Posterior cingulate gyrus (tissue), 11 donors: ENCODE measurements around the gene FAHD1.
"Not testable (repeated sequence)": the region's sequence is repeated elsewhere in the genome, so short reads cannot be mapped to it uniquely, and the experiment has no call there.

ENCODE experiments used
- DNase-seq, 10 donors: peaks; one replicate each; pipeline versions ENCODE4 v3.0.0 to v3.0.0-alpha.2; 2020 to 2021; ENCODE audit warnings: mixed read lengths in 3 of 10
- intact Hi-C: fragments of 100-400 bp; cut with DNase I; formaldehyde crosslinking; loops from one replicate; pipeline ENCODE4 v1.15.1; 2023

FAHD1 gene

DNA sequence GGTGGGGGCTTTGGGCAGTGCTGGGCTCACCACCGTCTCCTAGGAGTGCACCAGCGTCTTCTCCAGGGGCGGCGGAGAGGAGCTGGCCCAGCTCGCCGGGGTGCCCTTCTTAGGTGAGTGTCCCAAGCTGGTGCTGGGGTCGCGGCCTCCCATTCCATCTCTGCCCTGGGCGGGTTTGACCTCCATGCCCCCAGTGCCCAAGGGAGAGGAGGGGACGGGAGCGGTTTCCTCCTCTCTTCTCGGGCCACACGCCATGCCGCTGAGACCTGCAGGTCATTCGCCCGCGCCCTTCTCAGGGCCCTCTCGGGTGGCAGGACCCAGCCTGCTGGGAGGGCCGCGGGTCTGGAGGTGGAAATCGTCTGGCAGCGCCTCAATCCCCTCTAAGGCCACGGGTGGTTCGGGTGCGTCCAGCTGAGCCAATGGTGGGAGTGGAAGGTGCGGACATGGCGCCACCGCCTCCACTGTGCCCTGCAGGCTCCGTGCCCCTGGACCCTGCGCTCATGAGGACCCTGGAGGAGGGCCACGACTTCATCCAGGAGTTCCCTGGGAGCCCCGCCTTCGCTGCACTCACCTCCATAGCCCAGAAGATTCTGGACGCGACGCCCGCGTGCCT is 38.8 kb upstream of the FAHD1 start:
- DNase-seq = peak in 2 of 10 donors; percentile 6 to 75
- intact Hi-C loops = no loop called here

- peak in 4 of 10 donors; percentile 8 to 81 (median 64) for DNase-seq
- intact Hi-C loops = no loop called here
Measured at GRCh38 chr16:1788708-1789100, 38.3 kb upstream of the FAHD1 start.

DNA sequence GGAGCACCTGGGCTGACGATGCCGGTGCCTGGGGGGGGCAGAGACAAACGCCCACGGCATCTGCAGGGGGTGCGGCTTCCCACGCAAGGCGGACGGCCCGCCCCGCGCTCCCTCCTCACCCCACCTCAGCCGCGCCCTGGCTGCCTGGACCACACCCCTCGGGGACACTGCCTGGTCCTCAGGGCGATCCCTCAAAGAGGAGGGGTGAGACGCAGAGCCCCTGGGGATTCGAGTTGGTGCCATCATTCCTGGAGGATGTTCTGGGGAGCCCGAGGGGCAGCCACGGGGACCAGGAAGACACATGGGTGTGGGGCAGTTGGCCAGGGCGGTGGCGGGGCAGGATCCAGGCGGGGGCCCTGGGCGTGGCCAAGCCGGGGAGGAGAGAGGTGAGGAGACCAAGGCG is 37.4 kb upstream of the FAHD1 start:
- intact Hi-C loops = no loop called here
- DNase-seq = peak in 2 of 10 donors; percentile 16 to 50

DNA sequence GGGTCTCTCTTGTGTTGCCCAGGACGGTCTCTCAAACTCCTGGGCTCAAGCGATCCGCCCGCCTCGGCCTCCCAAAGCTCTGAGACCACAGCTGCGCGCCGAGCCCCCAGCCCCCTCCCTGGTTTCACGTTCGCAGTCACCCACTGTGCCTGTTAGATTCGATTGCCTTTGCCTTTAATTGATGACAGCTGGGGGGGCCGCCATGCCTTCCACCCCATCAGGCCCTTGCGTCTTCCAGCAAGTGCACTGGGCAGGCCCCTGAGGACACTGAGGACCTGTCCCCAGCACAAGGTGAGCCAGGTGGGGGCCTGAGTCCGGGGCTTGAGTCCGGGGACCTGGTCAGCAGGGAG is 36.8 kb upstream of the FAHD1 start:
- DNase-seq = peak in 2 of 10 donors; percentile 52 to 70
- intact Hi-C loops = no loop called here

DNA sequence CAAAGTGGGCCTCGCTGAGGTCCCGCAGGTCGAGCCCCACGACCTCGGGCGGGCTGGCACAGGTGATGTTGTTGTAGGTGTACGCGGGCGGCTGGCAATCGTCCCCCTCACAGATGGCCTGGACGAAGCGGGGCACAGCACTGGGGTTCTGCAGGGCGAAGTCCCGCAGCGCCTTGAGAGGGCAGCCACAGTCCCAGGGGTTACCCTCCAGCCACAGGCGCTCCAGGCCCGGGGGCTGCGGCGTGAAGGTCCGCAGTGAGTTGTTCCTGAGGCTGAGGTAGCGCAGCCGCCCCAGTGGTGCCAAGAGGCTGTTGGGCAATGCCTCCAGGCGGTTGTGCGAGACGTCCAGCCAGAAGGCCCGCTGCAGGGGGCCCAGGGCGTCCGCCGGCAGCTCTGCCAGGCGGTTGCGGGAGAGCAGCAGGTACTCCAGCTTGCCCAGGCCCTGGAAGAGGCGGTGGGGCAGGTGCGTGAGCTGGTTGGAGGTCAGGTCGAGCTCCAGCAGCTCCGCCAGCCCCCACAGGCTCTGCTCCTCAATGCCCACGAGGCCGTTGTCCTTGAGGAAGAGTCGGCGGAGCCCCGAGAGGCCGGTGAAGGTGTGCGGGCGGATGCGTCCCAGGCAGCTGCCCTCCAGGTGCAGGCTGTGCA is 36.3 kb upstream of the FAHD1 start:
- peak in 3 of 10 donors; percentile 26 to 76 (median 68) for DNase-seq

DNA sequence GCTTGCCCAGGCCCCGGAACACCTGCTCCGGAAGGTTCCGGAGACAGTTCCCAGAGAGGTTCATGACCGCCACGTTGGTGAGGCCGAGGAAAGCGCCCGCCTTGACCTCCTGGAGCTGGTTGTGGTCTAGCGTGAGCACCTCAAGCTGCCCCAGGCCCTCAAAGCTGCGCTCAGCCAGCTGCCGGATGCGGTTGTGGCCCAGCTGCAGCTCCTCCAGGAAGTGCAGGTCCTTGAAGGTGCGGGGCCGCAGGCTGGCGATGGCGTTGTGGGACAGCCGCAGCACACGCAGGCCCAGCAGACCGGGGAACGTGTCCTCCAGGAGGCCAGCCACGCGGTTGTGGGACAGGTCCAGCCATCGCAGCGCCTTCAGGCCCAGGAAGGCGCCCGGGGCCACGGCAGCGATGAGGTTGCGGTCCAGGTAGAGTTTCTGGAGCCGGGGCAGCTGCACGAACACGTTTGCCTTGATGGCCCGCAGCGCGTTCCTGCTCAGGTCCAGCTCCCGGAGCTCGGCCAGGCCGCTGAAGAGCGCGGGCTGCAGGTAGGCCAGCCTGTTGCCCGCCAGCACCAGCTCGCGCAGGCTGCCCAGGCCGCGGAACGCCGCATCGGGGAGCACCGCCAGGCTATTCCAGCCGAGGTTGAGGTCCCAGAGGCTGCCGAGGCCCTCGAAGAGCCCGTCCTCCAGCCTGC is 35.6 kb upstream of the FAHD1 start:
- intact Hi-C loops = no loop called here
- peak in 2 of 10 donors; percentile 62 to 70 for DNase-seq

More for the DNA sequence above, 36.3 kb upstream of the FAHD1 start:
- intact Hi-C loops = no loop called here

DNA sequence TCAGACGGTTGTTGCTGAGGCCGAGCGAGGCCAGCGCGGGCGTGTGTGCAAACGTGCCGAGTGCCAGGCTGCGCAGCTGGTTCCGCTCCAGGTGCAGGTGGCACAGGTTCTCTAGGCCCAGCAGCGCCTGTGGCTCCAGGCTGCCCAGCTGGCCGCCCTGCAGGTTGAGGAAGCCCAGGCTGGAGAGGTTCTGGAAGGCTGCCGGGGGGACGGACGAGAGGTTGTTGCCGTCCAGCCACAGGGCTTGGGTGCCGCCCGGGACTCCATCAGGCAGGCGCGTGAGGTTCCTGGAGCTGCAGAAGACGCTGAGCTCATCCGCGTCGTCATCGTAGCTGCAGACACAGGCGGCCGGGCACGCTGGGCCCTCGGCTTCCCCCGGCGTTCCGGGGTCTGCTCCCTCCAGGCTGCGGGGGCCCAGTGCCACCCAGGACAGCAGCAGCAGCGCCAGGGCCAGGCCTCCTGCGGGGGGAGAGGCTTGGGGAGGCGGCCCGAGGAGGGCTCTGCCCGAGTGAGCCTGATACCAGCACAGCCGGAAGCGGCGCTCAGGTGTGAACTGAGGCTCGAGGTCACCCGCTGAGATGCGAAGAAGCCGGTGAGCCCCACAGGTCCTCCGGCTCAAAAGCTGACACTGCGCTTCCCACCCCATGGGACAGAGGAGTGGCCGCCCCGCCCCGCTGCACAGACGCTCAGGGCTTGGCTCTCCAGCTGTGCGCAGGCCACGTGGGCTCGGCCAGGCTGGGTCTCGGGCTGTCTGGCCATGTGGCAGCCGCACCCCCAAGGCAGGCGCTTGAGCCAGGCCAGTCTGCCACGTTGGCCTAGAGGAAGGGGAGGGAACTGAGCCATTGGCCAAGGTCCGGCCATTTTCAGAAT is 34.8 kb upstream of the FAHD1 start:
- intact Hi-C loops = no loop called here
- DNase-seq = peak in 2 of 10 donors; percentile 59 to 82

DNA sequence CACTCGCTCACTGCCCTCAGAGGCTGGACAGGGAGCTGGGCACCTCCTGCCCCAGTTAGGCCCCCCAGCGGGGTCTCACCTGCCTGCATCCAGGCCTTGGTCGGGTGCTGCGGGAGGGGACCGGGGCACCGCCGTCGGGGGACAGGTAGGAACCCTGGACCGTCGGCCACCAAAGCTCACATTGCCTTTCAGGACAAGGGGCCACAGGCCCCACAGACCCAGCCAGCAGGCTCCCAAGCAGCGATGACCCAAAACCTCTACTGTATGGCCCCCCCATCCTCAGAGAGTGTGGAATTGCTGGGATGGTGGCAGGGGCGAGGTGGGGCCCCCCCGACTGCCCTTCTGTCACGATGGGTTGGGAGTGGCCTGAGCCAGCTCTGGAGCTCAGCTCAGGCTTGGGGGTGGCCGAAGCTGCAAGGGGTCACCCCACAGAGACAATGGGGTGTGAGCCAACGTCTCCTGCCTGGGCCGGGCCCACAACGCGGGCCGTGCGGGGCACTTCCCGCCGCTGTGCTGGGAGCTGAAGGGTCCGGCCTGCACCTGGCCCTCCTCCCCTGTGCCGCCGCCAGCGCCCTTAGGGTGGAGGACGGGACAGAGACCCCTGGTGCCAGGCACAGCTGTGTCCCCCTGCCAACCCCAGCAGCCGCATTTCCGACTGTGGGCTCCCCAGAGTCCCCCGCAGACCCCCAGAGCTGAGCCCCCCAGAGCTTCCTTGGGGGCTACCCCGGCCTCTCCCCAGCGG is 34.0 kb upstream of the FAHD1 start:
- intact Hi-C loops = no loop called here
- peak in 4 of 10 donors; percentile 22 to 79 (median 64) for DNase-seq

DNA sequence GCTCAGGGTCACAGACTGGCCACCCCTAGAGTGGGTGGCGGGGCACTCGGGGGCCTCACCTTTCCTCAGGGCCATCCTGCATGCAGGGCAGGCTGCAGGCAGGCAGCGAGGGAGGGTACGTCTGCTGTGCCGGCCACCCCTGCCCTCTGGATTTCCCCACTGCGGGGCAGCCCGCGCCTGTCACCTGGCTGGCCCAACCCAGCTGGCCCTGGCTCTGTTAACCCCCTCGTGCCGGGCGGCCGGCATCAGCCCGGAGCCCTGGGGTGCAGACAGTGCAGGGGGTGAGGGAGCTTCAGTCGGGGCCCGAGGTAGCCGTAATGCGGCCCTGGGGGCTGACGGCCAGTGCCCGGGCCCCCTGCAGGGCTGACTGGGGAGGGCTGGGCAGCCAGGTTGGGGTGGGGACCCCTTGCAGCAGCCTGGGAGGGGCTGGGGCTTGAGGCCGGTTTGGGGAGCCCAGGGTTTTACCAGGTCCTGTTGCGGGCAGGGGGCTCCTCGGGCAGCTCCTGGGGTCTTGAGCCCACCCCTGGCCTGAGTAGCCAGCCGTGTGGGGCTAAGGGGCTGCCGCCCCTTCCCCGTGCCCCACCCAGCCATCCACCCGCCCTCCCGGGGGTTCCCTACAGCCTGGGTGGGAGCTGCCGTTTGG is 33.3 kb upstream of the FAHD1 start, which contains the start of gene IGFALS:
Gene IGFALS (minus strand): TSS at position 128 of the 643 bp plus-strand sequence. CDS start 53 bp downstream, at position 75.
- DNase-seq = peak in 3 of 10 donors; percentile 23 to 82 (median 52)
- intact Hi-C loops = no loop called here

DNA sequence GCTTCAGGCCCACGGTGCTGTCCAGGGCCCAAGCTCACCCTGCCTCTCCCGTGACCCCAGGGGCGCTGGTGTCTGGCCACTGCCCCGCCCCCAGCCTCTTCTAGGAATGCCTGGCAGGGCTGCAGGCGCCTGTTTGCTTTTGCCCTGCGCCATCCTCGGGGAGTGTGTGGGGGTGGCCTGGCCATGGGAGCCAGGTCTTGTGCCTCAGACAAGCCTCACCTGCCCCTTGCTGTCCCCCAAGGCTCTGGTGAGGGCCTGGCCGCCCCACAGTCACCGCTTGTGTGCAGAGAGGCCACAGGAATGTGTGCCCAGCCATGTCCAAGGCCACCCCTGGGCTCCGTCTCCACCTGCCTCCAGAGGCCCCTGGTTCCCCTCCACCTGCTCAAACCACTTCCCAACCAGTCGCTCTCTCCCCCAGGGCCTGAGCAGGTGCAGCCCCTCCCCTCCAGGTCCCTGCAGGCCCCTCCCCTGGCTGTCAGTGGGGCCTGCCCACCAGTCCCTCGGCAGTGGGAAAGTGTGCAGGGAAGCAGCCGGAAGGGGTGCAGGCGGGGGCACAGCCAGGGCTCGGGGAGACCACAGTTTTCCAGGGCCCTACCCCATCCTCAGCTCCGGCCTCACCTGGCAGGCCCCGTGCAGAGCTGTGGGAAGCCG is 32.7 kb upstream of the FAHD1 start:
- DNase-seq = peak in 2 of 10 donors; percentile 9 to 77
- intact Hi-C loops = no loop called here

DNA sequence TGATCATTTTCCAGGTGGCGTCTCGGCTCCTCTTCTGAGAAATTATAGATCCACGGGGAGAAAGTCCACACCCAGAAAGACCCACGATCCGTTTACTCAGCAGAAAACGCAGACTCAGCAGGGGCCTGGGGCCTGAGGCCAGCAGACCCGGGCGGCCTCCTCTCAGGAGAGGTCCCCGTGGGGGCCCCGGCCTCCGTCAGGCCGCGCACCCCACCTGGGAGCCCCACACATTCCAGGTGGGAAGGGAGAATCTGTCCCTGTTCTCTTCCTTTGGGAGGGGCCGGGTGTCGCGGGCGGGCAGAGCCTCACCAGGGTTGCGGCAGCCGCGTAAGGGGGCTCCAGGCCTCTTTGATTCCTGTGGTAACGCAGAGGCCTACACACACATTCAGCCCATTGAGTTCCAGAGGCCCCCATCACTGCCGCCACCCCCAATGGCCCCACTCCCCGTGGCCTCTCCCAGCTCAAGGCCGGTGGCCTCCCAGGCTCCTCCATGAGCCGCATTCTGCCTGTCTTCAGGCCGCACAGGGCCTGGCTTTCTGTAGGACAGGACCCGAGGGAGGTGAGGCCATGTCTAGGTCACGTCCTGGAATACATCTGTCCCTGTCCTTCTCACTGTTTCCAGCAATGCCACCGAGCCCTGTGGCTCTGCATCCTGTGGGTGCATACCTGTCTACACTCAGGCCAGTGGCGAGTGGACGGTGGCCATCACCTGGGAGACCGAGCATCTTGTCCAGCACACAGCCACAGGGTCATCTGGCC is 31.9 kb upstream of the FAHD1 start:
- intact Hi-C loops = no loop called here
- peak in 2 of 10 donors; percentile 9 to 68 for DNase-seq

DNA sequence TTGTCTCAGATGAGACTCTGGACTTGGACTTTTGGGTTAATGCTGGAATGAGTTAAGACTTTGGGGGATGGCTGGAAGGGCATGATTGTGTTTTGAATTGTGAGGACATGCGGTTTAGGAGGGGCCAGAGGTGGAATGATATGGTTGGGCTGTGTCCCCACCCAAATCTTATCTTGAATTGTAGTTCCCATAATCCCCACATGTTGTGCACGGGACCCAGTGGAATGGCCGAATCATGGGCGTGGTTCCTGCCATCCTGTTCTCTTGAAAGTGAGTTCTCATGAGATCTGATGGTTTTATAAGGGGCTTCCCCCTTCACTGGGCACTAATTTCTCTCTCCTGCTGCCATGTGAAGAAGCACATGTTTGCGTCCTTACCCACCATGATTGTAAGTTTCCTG is 27.7 kb upstream of the FAHD1 start:
- intact Hi-C loops, DNase-seq: not testable (repeated sequence)

- intact Hi-C loops = no loop called here
- DNase-seq = peak in 1 of 10 donors; percentile 68
Measured at GRCh38 chr16:1800701-1801100, 26.3 kb upstream of the FAHD1 start.

DNA sequence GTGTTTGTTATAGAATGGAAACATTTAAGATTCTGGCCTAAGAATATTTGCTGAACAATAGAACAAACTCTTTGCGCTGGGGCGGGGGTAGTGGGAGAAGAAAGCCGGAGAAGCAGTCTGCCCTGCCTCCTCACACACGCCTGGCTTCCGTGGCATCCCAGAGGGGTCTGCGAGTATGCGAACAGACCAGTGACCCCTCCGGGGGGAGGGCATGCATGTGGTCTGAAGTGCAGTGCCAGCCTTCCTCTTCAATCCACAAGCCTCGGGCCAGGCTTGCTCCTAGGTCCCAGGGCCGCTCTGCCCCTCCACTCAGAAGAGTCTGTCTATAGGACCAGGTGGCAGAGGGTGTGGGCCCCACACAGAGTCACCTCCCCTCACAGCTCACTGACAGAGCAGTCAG is 19.4 kb upstream of the FAHD1 start:
- DNase-seq = peak in 2 of 10 donors; percentile 56 to 62

DNA sequence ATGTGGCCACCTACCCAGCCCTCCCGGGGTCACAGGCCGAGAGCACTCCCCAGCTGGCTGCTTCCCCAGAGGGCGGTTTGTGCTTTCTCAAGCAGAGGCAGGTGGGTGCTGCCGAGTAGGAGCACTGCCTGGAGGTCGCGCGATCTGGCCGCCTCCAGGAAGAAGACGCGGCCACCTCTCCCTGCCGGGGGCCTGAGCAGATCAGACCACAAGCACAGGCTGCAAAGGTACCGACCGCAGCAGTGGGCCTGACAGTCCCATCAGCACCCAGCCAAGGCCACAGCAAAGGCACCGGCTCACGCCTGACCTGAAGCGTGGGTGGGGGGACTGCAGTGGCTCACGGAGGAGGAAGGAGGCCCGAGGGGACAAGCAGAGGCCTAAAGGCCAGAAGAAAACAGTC is 18.3 kb upstream of the FAHD1 start:
- DNase-seq = peak in 2 of 10 donors; percentile 54 to 59
- intact Hi-C loops = no loop called here

More for the DNA sequence above, 19.4 kb upstream of the FAHD1 start:
- intact Hi-C loops = no loop called here

- peak in 2 of 10 donors; percentile 81 to 82 for DNase-seq
- intact Hi-C loops = no loop called here
Measured at GRCh38 chr16:1809281-1809801, 17.7 kb upstream of the FAHD1 start.

DNA sequence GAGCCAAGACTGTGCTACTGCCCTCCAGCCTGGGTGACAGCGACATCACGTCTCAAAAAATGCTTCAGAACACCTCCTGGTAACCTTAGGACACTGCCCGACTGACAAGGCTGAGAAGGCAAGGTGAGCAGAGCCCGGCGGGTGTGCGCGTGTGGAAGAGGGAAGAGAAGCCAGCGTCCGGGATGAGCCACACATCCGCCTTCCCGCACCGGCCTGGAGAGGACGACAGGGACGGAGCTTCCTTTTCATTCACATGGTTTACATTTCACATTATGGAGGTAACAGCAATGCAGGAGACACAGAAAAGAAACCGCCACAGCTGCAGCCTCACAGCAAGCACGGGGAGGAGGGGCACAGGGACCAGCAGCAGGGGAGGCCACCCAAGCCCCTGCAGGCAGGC is 16.9 kb upstream of the FAHD1 start:
- intact Hi-C loops = no loop called here
- DNase-seq = peak in 2 of 10 donors; percentile 49 to 58

DNA sequence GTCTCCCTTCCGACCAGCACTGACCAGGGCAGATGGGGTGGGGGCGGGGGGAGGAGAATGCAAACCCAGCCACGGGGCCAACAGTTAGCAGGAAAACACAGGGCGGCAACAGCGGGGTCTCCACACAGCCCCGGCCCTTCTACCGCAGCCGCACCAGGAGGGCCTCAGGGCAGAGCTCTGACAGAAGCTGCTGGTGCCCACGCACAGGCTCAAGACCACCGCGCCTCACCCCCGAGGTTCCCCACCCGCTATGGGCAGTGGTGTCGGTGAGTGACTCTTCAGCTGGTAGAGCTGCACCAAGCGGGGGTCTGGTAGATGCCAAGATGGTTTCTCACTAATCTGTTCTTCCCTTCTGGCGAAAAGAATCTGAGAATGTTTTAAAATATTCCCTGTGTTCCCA is 16.5 kb upstream of the FAHD1 start:
- intact Hi-C loops = no loop called here
- DNase-seq = peak in 1 of 10 donors; percentile 79
